HepG2 (cell line): ENCODE measurements around the gene MYCBP2. TPM values are rescaled to one million over a fixed set of nuclear protein-coding genes. Genes with fewer than 3 reads are reported as not detected.

Experiments used
- ATAD3A ChIP-seq: sonication (generic); formaldehyde crosslinking; IDR thresholded peaks from 2 replicates; pipeline ENCODE4 v1.4.0; 2020; ENCODE audit warnings: missing genetic modification reagents
- ATF1 ChIP-seq: IDR thresholded peaks from 2 replicates; pipeline ENCODE4 v1.6.1; 2016; ENCODE audit warnings: mild to moderate bottlenecking, control low read depth
- BORCS8-MEF2B ChIP-seq: sonication (generic); formaldehyde crosslinking; IDR thresholded peaks from 2 replicates; pipeline ENCODE4 v1.8.0; 2022; ENCODE audit warnings: mild to moderate bottlenecking, missing genetic modification reagents
- ETV6 ChIP-seq: sonication (generic); formaldehyde crosslinking; conservative IDR thresholded peaks from 2 replicates; pipeline ENCODE4 v1.4.0; 2020; ENCODE audit warnings: missing genetic modification reagents
- GATA4 ChIP-seq: sonication (generic); IDR thresholded peaks from 2 replicates; pipeline ENCODE4 v1.6.1; 2016; ENCODE audit warnings: antibody characterized with exemption, low read depth, borderline replicate concordance
- GATAD1 ChIP-seq: IDR thresholded peaks from 2 replicates; pipeline ENCODE4 v1.6.1; 2016; ENCODE audit warnings: missing genetic modification reagents, missing compliant biosample characterization
- HINFP ChIP-seq: sonication (generic); formaldehyde crosslinking; IDR thresholded peaks from 2 replicates; pipeline ENCODE4 v1.4.0; 2020; ENCODE audit warnings: low read depth, mild to moderate bottlenecking, missing genetic modification reagents
- IKZF4 ChIP-seq: sonication (generic); formaldehyde crosslinking; IDR thresholded peaks from 2 replicates; pipeline ENCODE4 v1.5.1; 2020; ENCODE audit warnings: borderline replicate concordance, mild to moderate bottlenecking, low read depth, missing genetic modification reagents; ENCODE audit errors: not compliant biosample characterization
- MAF1 ChIP-seq: sonication (generic); formaldehyde crosslinking; IDR thresholded peaks from 2 replicates; pipeline ENCODE4 v1.5.0; 2020; ENCODE audit warnings: missing genetic modification reagents, borderline replicate concordance
- MBNL3 ChIP-seq: fragments of 250-450 bp; sonication (Bioruptor Pico); conservative IDR thresholded peaks from 2 replicates; pipeline ENCODE4 v1.8.0; 2022; ENCODE audit warnings: mild to moderate bottlenecking, inconsistent platforms
- ONECUT2 ChIP-seq: sonication (generic); formaldehyde crosslinking; IDR thresholded peaks from 2 replicates; pipeline ENCODE4 v1.4.0; 2020; ENCODE audit warnings: missing genetic modification reagents
- SIN3A ChIP-seq: IDR thresholded peaks from 2 replicates; pipeline ENCODE4 v1.6.1; 2011; ENCODE audit warnings: low read depth, mild to moderate bottlenecking, control low read depth, low read length, borderline replicate concordance
- SP1 ChIP-seq, 2 experiments: fragments of 450-650 bp in 1 of 2; sonication (generic) in 1 of 2; formaldehyde crosslinking in 1 of 2; IDR thresholded peaks; 2 replicates each; pipeline versions ENCODE4 v1.4.0 to v1.6.1; 2016 to 2020; ENCODE audit warnings: missing genetic modification reagents in 1 of 2
- ZBTB7B ChIP-seq: sonication (generic); formaldehyde crosslinking; IDR thresholded peaks from 2 replicates; pipeline ENCODE4 v1.4.0; 2020; ENCODE audit warnings: missing genetic modification reagents
- ZFX ChIP-seq: sonication (generic); formaldehyde crosslinking; IDR thresholded peaks from 2 replicates; pipeline ENCODE4 v1.4.0; 2020; ENCODE audit warnings: mild to moderate bottlenecking, low read depth, missing genetic modification reagents, moderate library complexity
- ZNF136 ChIP-seq: sonication (generic); formaldehyde crosslinking; IDR thresholded peaks from 2 replicates; pipeline ENCODE4 v1.8.1; 2022; ENCODE audit warnings: low read depth, mild to moderate bottlenecking, moderate library complexity, missing genetic modification reagents
- ZNF569 ChIP-seq: sonication (generic); formaldehyde crosslinking; IDR thresholded peaks from 2 replicates; pipeline ENCODE4 v1.5.0; 2020; ENCODE audit warnings: mild to moderate bottlenecking, missing genetic modification reagents, moderate library complexity, borderline replicate concordance
- ZNF761 ChIP-seq: sonication (generic); formaldehyde crosslinking; conservative IDR thresholded peaks from 2 replicates; pipeline ENCODE4 v1.4.0; 2020; ENCODE audit warnings: mild to moderate bottlenecking, missing genetic modification reagents
- ZNF781 ChIP-seq: sonication (generic); formaldehyde crosslinking; IDR thresholded peaks from 2 replicates; pipeline ENCODE4 v1.5.1; 2020; ENCODE audit warnings: borderline replicate concordance, mild to moderate bottlenecking, missing genetic modification reagents; ENCODE audit errors: not compliant biosample characterization
- ZNF790 ChIP-seq: sonication (generic); formaldehyde crosslinking; IDR thresholded peaks from 2 replicates; pipeline ENCODE4 v1.8.0; 2022; ENCODE audit warnings: missing genetic modification reagents, mild to moderate bottlenecking, borderline replicate concordance
- ZSCAN9 ChIP-seq: IDR thresholded peaks from 2 replicates; pipeline ENCODE4 v1.6.1; 2016; ENCODE audit warnings: borderline replicate concordance
- polyA plus RNA-seq, 8 experiments: library from polyadenylated mRNA; depleted of rRNA in 3 of 8; stranded (reverse) in 7 of 8; unstranded in 1 of 8; fragments of >200 nt; fragmentation: Illumina TruSeq in 4 of 8; extraction: Trizol in 4 of 8; gene quantifications; 2 replicates each; pipeline versions ENCODE4 v1.2.1 to v1.2.3, GENCODE V29; 2011 to 2016; ENCODE audit warnings: low read depth in 4 of 8, missing spikeins in 1 of 8, mixed read lengths in 1 of 8; ENCODE audit not compliant: insufficient read depth in 1 of 8
- total RNA-seq, 5 experiments: library from RNA; depleted of rRNA; stranded (reverse); fragments of >200 nt; fragmentation: Illumina TruSeq; extraction: Trizol; gene quantifications; 2 replicates each; pipeline ENCODE4 v1.2.3, GENCODE V29; 2016; ENCODE audit warnings: low read depth in 1 of 5
- TF ChIP-seq, protein P1 (sequence below): sonication (generic); formaldehyde crosslinking; IDR thresholded peaks from 2 replicates; pipeline ENCODE4 v1.8.1; 2023; ENCODE audit warnings: missing genetic modification reagents, mild to moderate bottlenecking, borderline replicate concordance
- TF ChIP-seq, protein P2 (sequence below): sonication (generic); formaldehyde crosslinking; IDR thresholded peaks from 2 replicates; pipeline ENCODE4 v1.5.1; 2020; ENCODE audit warnings: missing genetic modification reagents, mild to moderate bottlenecking, borderline replicate concordance
- TF ChIP-seq, protein P3 (sequence below): sonication (generic); formaldehyde crosslinking; IDR thresholded peaks from 2 replicates; pipeline ENCODE4 v1.5.0; 2020; ENCODE audit warnings: missing genetic modification reagents
- TF ChIP-seq, protein P4 (sequence below): sonication (generic); formaldehyde crosslinking; IDR thresholded peaks from 2 replicates; pipeline ENCODE4 v1.4.0; 2020; ENCODE audit warnings: low read depth, mild to moderate bottlenecking, missing genetic modification reagents

The MYCBP2 gene
- total and polyA plus RNA-seq, 2 of the 13 experiments (the other 11 are each of a cell fraction or from before 2014, with no cell fraction given), result 16.3 to 35.3 TPM

DNA sequence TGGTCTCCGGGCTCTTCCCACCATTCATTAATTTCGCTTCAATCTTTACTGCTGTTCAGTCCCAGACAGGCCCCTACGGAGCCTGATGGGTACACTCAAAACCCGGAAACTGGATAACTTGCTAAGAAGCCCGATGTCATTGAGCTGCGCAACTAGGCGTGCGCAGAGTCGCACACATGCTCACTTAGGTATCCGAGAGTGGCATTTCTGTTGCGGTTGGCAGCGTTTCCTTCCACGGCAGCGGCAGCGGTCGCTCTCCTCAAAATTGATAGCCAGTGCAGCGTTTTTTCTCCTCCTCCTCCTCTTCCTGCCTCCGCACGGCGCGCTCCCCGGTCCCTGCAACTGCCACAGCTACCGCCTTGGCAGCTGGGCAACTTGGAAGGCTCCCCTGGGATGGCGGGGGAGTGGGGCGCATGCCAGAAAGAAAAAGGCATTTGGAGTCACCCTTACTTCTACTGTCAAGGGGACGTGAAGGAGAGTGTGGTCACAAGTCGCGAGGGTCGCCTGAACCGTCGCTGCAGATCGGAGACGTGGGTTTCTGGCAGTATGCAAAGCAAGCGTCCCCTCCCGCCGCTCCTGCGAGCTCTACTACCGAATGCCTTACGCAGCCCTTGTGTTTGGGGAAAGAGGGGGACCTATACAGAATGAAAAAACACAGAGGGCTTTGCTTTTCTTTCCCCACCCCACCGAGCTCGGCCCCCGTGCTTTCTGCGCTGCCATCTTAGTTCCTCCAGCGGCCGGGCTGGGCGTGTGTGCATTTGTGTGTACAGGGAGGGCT lies 2.4 kb upstream of the MYCBP2 start (continued):
- TF ChIP-seq ZNF781 (CRISPR knock-in tag) (no peak), ONECUT2 (CRISPR knock-in tag) (0 out of 2 replicates have a peak, but pooled peaks have one; percentile 46), HINFP (CRISPR knock-in tag) (no peak), ZNF136 (CRISPR knock-in tag) (no peak), BORCS8-MEF2B (no peak), ZSCAN9 (no peak), ATAD3A (CRISPR knock-in tag) (no peak), ATF1 (no peak), IKZF4 (CRISPR knock-in tag) (no peak), ZBTB7B (CRISPR knock-in tag) (no peak; the same call in 1 of the 2 replicates), ZNF761 (CRISPR knock-in tag) (no peak), ZNF790 (CRISPR knock-in tag) (peak; percentile 43; the same call in 1 of the 2 replicates), SIN3A (peak; percentile 66; the same call in 1 of the 2 replicates), ZFX (CRISPR knock-in tag) (peak; percentile 38; the same call in 1 of the 2 replicates), ZNF569 (no peak), MBNL3 (CRISPR knock-in tag) (no peak), ETV6 (no peak; the same call in 1 of the 2 replicates), GATAD1 (CRISPR knock-in tag) (peak; percentile 63; the same call in 1 of the 2 replicates), GATA4 (0 out of 2 replicates have a peak, but pooled peaks have one; percentile 24), MAF1 (CRISPR knock-in tag) (no peak), SP1 (IDR thresholded peaks at IDR 0.05) (no peak), SP1 (CRISPR knock-in tag; IDR thresholded peaks at IDR 0.05) (no peak)
- TF ChIP-seq, protein P1, sequence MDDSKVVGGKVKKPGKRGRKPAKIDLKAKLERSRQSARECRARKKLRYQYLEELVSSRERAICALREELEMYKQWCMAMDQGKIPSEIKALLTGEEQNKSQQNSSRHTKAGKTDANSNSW (CRISPR knock-in tag), result no peak
- TF ChIP-seq, protein P2, sequence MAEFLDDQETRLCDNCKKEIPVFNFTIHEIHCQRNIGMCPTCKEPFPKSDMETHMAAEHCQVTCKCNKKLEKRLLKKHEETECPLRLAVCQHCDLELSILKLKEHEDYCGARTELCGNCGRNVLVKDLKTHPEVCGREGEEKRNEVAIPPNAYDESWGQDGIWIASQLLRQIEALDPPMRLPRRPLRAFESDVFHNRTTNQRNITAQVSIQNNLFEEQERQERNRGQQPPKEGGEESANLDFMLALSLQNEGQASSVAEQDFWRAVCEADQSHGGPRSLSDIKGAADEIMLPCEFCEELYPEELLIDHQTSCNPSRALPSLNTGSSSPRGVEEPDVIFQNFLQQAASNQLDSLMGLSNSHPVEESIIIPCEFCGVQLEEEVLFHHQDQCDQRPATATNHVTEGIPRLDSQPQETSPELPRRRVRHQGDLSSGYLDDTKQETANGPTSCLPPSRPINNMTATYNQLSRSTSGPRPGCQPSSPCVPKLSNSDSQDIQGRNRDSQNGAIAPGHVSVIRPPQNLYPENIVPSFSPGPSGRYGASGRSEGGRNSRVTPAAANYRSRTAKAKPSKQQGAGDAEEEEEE (CRISPR knock-in tag), result no peak
- TF ChIP-seq, protein P3, sequence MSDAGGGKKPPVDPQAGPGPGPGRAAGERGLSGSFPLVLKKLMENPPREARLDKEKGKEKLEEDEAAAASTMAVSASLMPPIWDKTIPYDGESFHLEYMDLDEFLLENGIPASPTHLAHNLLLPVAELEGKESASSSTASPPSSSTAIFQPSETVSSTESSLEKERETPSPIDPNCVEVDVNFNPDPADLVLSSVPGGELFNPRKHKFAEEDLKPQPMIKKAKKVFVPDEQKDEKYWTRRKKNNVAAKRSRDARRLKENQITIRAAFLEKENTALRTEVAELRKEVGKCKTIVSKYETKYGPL (CRISPR knock-in tag), result no peak
- TF ChIP-seq, protein P4, sequence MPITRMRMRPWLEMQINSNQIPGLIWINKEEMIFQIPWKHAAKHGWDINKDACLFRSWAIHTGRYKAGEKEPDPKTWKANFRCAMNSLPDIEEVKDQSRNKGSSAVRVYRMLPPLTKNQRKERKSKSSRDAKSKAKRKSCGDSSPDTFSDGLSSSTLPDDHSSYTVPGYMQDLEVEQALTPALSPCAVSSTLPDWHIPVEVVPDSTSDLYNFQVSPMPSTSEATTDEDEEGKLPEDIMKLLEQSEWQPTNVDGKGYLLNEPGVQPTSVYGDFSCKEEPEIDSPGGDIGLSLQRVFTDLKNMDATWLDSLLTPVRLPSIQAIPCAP (CRISPR knock-in tag), result no peak
